HG02981 (cell line): ENCODE measurements around the gene PPIE.
A peak's percentile ranks its signal among the peaks of the same experiment; 100 is the strongest.

ENCODE experiments used
- ATAC-seq: cut with Tn5 transposase; IDR thresholded peaks from one replicate; pipeline ENCODE4 v1.9.1; 2021; ENCODE audit warnings: mild to moderate bottlenecking, moderate library complexity; ENCODE audit not compliant: unreplicated experiment

Gene PPIE

GRCh38 chr1:39738622-39739366, at the start of gene PPIE:
Gene PPIE (plus strand): TSS chr1:39738882. CDS start chr1:39738901, 19 bp downstream.
- peak; percentile 89 for ATAC-seq

GRCh38 chr1:39689214-39689613, 49.5 kb upstream of the PPIE start:
- ATAC-seq, result no peak

GRCh38 chr1:39689635-39690034, 49.0 kb upstream of the PPIE start:
- ATAC-seq, result no peak

DNA sequence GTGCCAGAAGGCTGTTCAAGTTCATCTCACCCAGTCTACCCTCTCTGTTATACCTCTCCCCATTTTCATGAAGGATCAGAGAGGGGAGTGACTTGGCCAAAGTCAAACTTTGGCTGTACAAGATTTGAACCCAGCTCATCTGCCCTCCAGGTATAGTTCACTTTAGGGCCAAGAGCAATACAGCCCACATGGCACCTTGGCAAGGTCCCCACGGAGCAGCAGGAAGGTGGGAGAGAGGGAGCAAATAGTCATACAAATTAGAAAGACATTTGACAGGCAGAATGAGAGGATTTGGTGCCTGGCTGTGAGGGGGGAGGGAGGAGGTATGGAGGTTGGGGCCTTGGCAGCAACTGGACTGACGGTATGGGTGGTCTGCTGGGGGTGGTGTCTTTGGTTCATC, 48.5 kb upstream of the PPIE start:
- no peak for ATAC-seq

DNA sequence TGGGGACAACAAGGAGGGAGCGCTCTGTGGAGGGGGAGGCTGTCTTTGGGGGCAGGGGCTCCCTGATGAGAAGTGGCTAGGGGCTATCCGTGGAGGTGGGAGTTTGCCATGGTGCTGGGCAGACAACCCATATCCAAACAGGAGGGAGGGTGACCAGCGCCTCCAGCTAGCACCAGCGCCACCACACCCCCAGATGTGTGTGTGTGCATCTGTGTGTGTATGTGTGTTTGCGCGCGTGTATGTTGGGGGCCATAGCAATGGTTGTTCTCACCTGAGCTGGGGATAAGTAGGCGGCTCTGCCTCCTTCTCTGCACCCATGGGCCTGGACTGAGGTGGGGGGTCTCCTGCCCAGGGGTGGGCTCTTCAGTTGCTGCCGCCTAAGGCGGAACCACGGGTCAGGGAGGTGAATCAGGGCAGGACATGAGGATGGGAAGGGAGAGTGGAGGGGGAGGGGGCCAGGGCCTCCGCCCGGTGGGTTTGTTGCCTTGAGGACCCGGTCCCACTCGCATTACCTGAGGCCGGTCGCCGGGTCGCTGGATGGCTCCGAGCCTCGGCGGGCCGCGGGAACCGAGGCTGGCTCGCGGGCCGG, 47.8 kb upstream of the PPIE start:
- no peak for ATAC-seq

GRCh38 chr1:39691383-39692151, 47.1 kb upstream of the PPIE start, which contains the start of gene HPCAL4:
Gene HPCAL4 (minus strand): TSS chr1:39691433. CDS start chr1:39684603, 6,830 bp downstream.
- peak; percentile 88 for ATAC-seq

DNA sequence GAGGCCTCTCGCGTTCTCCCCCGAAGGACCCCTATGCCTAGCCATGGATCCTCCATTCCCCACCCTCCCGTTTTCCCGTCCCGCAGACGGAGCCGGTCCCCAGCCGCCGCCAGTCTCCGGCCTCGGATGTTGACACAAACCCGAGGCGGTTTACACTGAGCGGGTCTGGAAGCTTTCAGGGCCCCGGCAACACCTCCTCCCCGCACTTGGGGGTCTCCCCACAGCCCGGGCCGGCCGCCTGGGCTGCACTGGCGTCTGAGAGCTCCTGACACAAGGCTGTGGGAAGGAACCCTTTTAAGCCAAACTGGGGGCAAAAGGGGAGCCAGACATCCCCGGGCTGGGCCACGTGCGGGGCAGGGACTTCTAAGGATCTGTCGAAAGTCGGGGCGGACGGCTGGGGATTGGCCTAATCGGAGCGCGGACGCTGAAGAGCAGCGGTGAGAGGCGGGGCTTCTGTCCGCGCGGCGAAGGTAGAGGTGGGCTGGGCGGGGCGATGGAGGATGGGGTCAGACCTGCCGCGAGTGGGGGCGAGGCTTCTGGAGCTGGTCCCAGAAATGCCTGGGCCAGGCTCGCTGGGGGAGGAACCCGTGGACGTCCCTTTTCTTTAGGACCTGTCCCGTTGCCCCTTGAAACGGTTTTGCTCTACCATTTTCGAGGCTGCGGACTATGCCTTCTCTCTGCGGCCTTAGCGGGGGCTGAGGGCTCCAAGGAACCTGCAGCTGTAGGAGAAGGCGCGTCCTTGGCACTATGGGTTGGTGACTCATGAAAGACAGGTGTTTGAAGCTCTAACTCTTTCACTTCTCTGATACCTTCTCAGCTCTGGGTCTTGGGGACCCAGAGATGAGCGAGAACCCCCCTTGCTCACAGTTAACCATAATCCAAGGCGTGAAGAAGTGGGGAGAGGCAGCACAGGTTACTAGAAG, 46.3 kb upstream of the PPIE start:
- ATAC-seq, result no peak

GRCh38 chr1:39694026-39694425, 44.7 kb upstream of the PPIE start:
- ATAC-seq, result no peak

- ATAC-seq, result no peak
These were observed 43.7 kb upstream of the PPIE start for GRCh38 chr1:39695016-39695415.

- ATAC-seq, result no peak
These were observed 42.2 kb upstream of the PPIE start for GRCh38 chr1:39696448-39696847.

- ATAC-seq, result no peak
These were observed 40.1 kb upstream of the PPIE start for GRCh38 chr1:39698568-39698967.

DNA sequence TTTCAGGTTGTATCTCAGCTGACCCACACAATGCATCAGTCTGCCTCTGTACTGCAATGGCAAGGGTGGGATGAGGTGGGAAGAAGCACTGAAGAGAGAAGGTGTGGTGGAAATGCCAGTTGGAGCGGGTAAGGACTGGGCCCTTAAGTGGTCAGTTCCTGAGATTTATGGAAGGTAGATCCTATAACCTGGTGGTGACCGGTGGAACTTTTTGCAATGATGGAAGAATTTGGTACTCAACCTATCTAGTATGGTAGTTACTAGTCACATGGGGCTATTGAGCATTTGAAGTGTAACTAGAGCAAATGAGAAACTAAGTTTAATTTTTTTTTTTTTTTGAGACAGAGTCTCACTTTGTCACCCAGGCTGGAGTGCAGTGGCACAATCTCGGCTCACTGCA, 39.3 kb upstream of the PPIE start:
- no peak for ATAC-seq

DNA sequence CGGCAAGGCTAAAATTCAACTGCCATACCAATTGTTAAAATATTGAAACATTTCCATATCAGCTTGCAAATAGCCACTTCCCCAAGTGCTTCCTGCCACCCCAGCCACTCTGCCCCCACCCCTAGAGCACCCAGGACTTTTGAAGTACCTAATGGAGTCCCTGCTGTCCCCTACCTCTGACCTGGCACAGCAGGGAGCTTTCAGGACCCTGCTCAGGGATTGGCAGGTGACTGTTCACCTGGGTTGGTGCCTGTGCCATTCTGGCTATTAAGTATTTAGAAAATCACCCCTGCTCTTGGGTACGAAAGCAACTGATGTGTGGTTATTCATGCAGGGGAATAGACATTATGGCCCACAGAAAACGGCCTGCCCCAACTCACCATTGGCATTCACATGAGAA, 38.3 kb upstream of the PPIE start:
- ATAC-seq, result no peak

GRCh38 chr1:39701049-39701439, 37.6 kb upstream of the PPIE start:
- ATAC-seq, result no peak

GRCh38 chr1:39704757-39705156, 33.9 kb upstream of the PPIE start:
- no peak for ATAC-seq

GRCh38 chr1:39707506-39707905, 31.2 kb upstream of the PPIE start:
- ATAC-seq, result no peak

DNA sequence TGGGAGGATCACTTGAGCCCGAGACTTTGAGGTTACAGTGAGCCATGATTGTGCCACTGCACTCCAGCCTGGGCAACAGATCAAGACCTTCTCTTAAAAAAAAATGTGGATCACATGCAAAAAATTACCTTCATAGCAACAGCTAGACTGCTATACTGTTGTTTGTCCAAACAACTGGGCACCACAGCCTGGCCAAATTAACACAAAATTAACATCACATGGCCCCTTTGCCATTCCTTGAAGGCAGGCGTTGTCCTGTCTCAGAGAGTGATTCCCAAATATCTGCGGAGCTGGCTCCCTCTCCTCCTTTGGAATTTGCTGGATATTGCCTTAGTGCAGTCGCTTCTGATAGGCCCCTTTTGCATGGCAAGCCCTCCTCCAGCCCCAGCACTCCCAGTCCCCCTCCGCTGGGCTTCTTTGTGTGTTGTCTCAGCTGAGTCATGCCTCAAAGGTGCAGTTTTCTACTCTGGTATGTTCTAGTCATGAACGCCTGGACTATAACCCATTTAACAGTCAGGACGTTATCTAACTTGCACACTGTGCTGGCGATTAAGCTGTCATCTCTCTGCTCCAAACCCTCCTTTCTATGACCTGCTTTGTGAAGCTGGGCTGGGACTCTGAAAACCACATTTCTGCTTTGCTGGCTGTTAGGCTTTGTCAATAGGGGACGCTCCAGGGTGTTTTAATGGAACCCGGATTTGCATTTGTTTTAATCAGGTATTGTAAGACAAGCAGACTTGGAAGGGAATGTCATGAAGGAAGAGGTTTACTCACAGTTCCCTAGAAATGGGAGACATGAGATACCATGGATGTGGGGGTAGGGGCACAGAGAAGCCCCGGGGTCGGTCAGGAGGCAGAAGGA, 27.3 kb upstream of the PPIE start:
- ATAC-seq, result no peak

DNA sequence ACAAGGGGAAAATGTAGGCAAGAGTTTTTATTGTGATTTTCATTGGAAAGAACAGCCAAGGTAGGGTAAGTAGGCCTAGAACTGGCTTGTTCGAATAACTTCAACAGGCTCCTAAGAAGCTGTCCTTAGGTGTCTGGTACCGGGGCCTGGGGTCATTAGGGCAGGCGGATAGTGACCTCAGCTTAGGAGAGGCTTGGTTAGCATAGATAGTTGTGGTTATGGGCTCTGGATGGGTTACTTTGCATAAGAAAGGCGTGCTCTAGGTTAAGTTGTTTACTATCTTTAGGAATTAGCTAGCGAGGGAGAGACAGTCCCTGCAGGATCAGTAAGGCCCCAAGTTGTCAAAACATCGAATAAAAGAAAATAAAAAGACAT, 26.7 kb upstream of the PPIE start:
- ATAC-seq, result no peak

- ATAC-seq, result no peak
These were observed 25.1 kb upstream of the PPIE start for GRCh38 chr1:39713557-39713956.

DNA sequence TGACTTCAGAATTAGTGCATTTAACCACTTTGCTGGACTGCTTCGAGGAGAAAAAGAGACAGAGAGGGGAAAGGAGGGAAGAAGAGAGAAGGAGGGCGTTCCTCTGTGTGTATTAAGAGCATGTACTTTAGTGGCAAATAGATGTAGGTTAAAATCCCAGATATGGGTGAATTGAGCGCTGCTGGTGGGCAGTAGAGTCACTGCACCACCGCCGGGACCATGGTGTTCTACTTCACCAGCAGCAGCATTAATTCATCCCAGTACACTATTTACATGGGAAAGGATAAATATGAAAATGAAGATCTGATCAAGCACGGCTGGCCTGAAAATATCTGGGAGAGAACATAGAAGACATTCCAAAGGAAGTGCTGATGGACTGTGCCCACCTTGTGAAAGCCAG, 20.9 kb upstream of the PPIE start:
- no peak for ATAC-seq
